ENCODE data around the gene ANXA8. TPM values are rescaled to one million over a fixed set of nuclear protein-coding genes. Genes with fewer than 3 reads are reported as not detected.
"Not testable (repeated sequence)": the region's sequence is repeated elsewhere in the genome, so short reads cannot be mapped to it uniquely, and the experiment has no call there.

The ANXA8 gene, protein sequence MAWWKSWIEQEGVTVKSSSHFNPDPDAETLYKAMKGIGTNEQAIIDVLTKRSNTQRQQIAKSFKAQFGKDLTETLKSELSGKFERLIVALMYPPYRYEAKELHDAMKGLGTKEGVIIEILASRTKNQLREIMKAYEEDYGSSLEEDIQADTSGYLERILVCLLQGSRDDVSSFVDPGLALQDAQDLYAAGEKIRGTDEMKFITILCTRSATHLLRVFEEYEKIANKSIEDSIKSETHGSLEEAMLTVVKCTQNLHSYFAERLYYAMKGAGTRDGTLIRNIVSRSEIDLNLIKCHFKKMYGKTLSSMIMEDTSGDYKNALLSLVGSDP
- total RNA-seq (2021; ENCODE audit: unreplicated experiment) (0.72 TPM), Bru-seq, nascent RNA (percentile 14 among the genes with signal in this experiment), BruChase-seq, experiment 1, labeled RNA remaining after a 2-hour chase (percentile 14 among the genes with signal in this experiment), BruChase-seq, experiment 2, labeled RNA remaining after a 6-hour chase (percentile 13 among the genes with signal in this experiment)
- polyA plus RNA-seq (2012; ENCODE audit: insufficient read length): not detected
- long read RNA-seq, partial matches to known transcripts: 0 of 1 reads
- long read RNA-seq, other reads (novel, unspliced or antisense): 1 of 1 reads

DNA sequence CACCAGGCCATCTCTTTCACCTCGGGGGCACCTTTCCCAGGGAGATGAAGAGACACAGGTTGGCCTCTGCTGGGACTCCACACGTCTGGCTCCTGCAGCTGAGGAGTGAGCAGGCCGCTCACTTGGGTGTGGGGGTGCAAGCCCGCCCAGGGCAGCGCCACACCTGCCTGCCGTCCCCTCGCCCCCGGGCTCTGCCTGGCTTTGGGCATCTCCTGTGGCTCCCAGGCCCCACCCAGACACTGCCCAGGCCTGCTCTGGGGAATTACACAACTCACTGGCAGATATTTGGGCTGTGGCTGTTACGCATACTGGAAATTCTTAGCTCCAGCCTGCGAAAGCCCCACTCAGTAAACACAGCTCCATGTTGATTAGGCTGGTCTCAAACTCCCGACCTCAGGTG lies at the start of gene ANXA8:
ANXA8 (minus strand) TSS at position 193 of the 400 bp plus-strand sequence; CDS start at position 11, 182 bp downstream.
- H3K27ac ChIP-seq (ENCODE audit: low read length); ATAC-seq; H3K4me3 ChIP-seq (ENCODE audit: low read depth in 2 of 2, low read length in 2 of 2); H3K36me3 ChIP-seq (ENCODE audit: control insufficient read depth, insufficient read depth, low read length); H3K4me1 ChIP-seq (ENCODE audit: control insufficient read depth, insufficient read depth, low read length); in situ Hi-C loops (cut with HindIII; ENCODE audit: low pct_unique_long_range_greater_than_20kb, low sequenced_read_pairs); intact Hi-C loops (cut with micrococcal nuclease; ENCODE audit: unreplicated experiment); DNase-seq (ENCODE audit: low read depth, low spot score); H3K27me3 ChIP-seq (ENCODE audit: control insufficient read depth, insufficient read depth, low read length); H3K9me3 ChIP-seq (ENCODE audit: control insufficient read depth, insufficient read depth, low read depth, low read length); POLR2A ChIA-PET; BruUV-seq (replicated peaks); CTCF ChIA-PET: not testable (repeated sequence)

DNA sequence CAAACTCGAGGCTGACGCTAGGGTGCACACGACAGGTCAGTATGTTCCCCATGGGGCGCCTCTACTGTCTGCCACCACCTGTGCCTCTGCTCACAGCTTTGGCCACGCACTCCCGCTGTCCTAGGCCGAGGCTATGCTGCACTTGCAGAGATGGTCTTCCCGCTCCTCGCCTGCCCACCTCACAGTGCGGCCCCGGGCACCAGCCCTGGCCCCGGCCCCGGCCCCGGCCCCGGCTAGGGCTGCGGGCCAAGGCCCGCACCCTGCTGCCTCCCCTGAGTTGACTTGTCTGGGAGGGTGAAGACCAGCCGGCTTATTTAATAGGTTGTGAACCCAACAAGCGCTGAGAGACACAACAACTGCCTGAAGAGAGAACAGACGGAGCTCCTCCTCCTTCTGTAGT lies 39.6 kb upstream of the ANXA8 start, which contains the start of gene AGAP9:
AGAP9 (minus strand) TSS at position 164 of the 400 bp plus-strand sequence; CDS start at position 52, 112 bp downstream.
- POLR2A ChIA-PET; H3K36me3 ChIP-seq (ENCODE audit: control insufficient read depth, insufficient read depth, low read length); DNase-seq (ENCODE audit: low read depth, low spot score); H3K4me1 ChIP-seq (ENCODE audit: control insufficient read depth, insufficient read depth, low read length); ATAC-seq; in situ Hi-C loops (cut with HindIII; ENCODE audit: low pct_unique_long_range_greater_than_20kb, low sequenced_read_pairs); intact Hi-C loops (cut with micrococcal nuclease; ENCODE audit: unreplicated experiment); CTCF ChIA-PET; H3K4me3 ChIP-seq (ENCODE audit: low read depth in 2 of 2, low read length in 2 of 2); H3K27me3 ChIP-seq (ENCODE audit: control insufficient read depth, insufficient read depth, low read length); H3K27ac ChIP-seq (ENCODE audit: low read length); BruUV-seq (replicated peaks); H3K9me3 ChIP-seq (ENCODE audit: control insufficient read depth, insufficient read depth, low read depth, low read length): not testable (repeated sequence)

DNA sequence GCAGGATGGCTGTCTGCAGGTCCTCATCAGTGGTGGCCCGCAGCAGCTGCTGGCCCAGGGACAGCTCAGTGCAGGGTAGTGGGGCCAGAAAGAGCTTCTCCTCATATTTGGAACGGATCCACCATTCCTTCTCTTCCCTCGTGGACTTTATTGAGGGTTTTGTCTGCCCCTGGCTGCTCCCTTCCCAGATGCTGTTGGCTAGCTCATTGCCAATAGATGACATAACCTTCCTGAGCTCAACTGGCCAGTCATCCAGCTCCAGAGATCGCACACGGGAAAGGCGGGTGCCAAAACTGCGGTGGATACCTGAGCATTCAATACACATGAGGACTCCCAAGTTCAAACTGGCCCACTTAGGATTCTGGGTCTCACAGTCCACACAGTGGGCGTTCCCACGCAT lies 18.4 kb upstream of the ANXA8 start:
- H3K4me3 ChIP-seq (ENCODE audit: low read depth in 2 of 2, low read length in 2 of 2); POLR2A ChIA-PET; H3K27me3 ChIP-seq (ENCODE audit: control insufficient read depth, insufficient read depth, low read length); BruUV-seq (replicated peaks); CTCF ChIA-PET; H3K4me1 ChIP-seq (ENCODE audit: control insufficient read depth, insufficient read depth, low read length); in situ Hi-C loops (cut with HindIII; ENCODE audit: low pct_unique_long_range_greater_than_20kb, low sequenced_read_pairs); H3K27ac ChIP-seq (ENCODE audit: low read length); intact Hi-C loops (cut with micrococcal nuclease; ENCODE audit: unreplicated experiment); H3K9me3 ChIP-seq (ENCODE audit: control insufficient read depth, insufficient read depth, low read depth, low read length); DNase-seq (ENCODE audit: low read depth, low spot score); ATAC-seq; H3K36me3 ChIP-seq (ENCODE audit: control insufficient read depth, insufficient read depth, low read length): not testable (repeated sequence)

DNA sequence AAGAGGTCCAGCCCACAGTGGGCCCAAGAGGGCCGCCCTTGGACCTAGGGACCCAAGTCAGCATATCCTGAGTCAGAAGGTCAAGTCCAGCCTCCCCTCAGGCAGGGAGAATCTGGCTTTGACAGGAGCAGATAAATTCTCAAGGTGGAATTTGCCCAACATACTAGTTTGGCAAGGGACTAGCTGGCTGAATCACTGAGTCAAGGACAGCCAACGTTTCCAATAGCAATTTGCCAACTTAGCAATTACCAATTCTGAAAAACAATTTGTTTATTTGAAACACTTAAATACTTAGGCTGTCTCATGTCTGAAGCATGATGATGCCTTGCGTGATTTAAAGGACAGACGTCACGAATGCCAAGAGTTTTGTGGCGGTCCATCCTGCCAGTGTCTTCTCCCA lies 10.3 kb upstream of the ANXA8 start:
- POLR2A ChIA-PET: not testable (repeated sequence)

DNA sequence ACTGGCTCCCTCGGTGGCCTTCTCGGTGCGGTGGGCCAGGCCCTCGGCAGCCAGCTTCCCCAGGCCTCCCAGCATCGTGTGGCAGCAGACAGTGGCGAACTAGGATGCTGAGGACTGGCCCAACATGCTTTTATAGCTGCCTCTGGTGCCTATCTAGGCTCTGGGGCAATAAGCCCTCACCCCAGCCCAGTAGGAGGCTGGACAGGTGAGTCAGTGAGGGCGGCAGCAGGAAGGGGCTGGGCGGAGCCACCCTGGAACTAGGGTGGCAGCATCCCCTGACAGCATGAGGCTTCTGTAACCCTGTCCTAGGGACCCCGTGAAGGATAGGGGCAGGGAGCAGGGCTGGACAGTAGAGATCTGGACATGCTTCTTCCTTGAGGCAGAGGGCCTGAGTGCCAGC lies 7.7 kb upstream of the ANXA8 start, which contains the start of gene FAM25G:
FAM25G (minus strand) TSS at position 101 of the 400 bp plus-strand sequence; CDS start at position 75, 26 bp downstream.
- H3K27me3 ChIP-seq (ENCODE audit: control insufficient read depth, insufficient read depth, low read length); H3K4me1 ChIP-seq (ENCODE audit: control insufficient read depth, insufficient read depth, low read length); CTCF ChIA-PET; H3K9me3 ChIP-seq (ENCODE audit: control insufficient read depth, insufficient read depth, low read depth, low read length); BruUV-seq (replicated peaks); DNase-seq (ENCODE audit: low read depth, low spot score); H3K4me3 ChIP-seq (ENCODE audit: low read depth in 2 of 2, low read length in 2 of 2); in situ Hi-C loops (cut with HindIII; ENCODE audit: low pct_unique_long_range_greater_than_20kb, low sequenced_read_pairs); POLR2A ChIA-PET; ATAC-seq; intact Hi-C loops (cut with micrococcal nuclease; ENCODE audit: unreplicated experiment); H3K36me3 ChIP-seq (ENCODE audit: control insufficient read depth, insufficient read depth, low read length); H3K27ac ChIP-seq (ENCODE audit: low read length): not testable (repeated sequence)

More for the DNA sequence above, 10.3 kb upstream of the ANXA8 start:
- H3K36me3 ChIP-seq (ENCODE audit: control insufficient read depth, insufficient read depth, low read length); intact Hi-C loops (cut with micrococcal nuclease; ENCODE audit: unreplicated experiment); in situ Hi-C loops (cut with HindIII; ENCODE audit: low pct_unique_long_range_greater_than_20kb, low sequenced_read_pairs); DNase-seq (ENCODE audit: low read depth, low spot score); H3K9me3 ChIP-seq (ENCODE audit: control insufficient read depth, insufficient read depth, low read depth, low read length); H3K4me1 ChIP-seq (ENCODE audit: control insufficient read depth, insufficient read depth, low read length); CTCF ChIA-PET; H3K27me3 ChIP-seq (ENCODE audit: control insufficient read depth, insufficient read depth, low read length); H3K4me3 ChIP-seq (ENCODE audit: low read depth in 2 of 2, low read length in 2 of 2); ATAC-seq; H3K27ac ChIP-seq (ENCODE audit: low read length); BruUV-seq (replicated peaks): not testable (repeated sequence)

DNA sequence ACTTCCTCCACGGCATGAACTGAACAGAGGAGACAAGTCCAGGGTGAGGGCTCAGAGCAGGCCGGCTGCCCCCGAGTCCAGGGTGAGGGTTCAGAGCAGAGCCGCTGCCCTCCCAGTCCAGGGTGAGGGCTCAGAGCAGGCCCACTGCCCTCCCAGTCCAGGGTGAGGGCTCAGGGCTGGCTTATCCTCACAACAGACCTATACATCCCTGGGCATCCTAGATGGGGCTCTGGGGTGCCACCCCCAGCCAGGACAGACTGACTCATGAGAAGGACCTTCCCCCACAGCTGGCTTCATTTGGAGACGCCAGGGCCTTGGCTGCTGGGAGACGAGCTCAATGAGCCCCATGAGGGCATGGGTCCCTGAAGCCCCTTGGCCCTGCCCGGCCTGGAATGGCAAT lies 5.7 kb upstream of the ANXA8 start:
- intact Hi-C loops (cut with micrococcal nuclease; ENCODE audit: unreplicated experiment); H3K4me3 ChIP-seq (ENCODE audit: low read depth in 2 of 2, low read length in 2 of 2); POLR2A ChIA-PET; BruUV-seq (replicated peaks); H3K4me1 ChIP-seq (ENCODE audit: control insufficient read depth, insufficient read depth, low read length); in situ Hi-C loops (cut with HindIII; ENCODE audit: low pct_unique_long_range_greater_than_20kb, low sequenced_read_pairs); H3K36me3 ChIP-seq (ENCODE audit: control insufficient read depth, insufficient read depth, low read length); CTCF ChIA-PET; H3K9me3 ChIP-seq (ENCODE audit: control insufficient read depth, insufficient read depth, low read depth, low read length); H3K27me3 ChIP-seq (ENCODE audit: control insufficient read depth, insufficient read depth, low read length); H3K27ac ChIP-seq (ENCODE audit: low read length); DNase-seq (ENCODE audit: low read depth, low spot score): not testable (repeated sequence)
- peak; percentile 66; the same call in 1 of the 2 replicates for ATAC-seq

DNA sequence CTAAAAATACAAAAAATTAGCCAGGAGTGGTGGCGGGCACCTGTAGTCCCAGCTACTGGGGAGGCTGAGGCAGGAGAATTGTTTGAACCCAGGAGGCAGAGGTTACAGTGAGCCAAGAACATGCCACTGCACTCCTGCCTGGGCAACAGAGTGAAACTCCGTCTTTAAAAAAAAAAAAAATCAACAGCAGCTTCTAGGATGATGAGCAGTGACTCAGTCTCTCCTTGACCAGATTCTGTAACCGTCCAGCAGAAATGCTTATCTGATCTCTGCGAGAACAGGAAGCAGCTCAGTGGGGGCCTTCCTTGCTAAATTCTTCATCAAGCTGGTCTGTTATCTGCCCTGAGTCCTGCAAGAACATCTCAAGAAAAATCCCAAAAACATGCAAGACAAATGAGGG lies 2.0 kb upstream of the ANXA8 start:
- DNase-seq (ENCODE audit: low read depth, low spot score); in situ Hi-C loops (cut with HindIII; ENCODE audit: low pct_unique_long_range_greater_than_20kb, low sequenced_read_pairs); H3K27ac ChIP-seq (ENCODE audit: low read length); intact Hi-C loops (cut with micrococcal nuclease; ENCODE audit: unreplicated experiment); CTCF ChIA-PET; H3K9me3 ChIP-seq (ENCODE audit: control insufficient read depth, insufficient read depth, low read depth, low read length); POLR2A ChIA-PET; BruUV-seq (replicated peaks); H3K4me3 ChIP-seq (ENCODE audit: low read depth in 2 of 2, low read length in 2 of 2); ATAC-seq; H3K27me3 ChIP-seq (ENCODE audit: control insufficient read depth, insufficient read depth, low read length); H3K36me3 ChIP-seq (ENCODE audit: control insufficient read depth, insufficient read depth, low read length); H3K4me1 ChIP-seq (ENCODE audit: control insufficient read depth, insufficient read depth, low read length): not testable (repeated sequence)

Measured in Panc1 (cell line).